Right lobe of liver (tissue), 4 donors: ENCODE data around the gene ERGIC2.

Experiments
- CTCF ChIP-seq, 4 donors: fragments of 200-600 bp in 3 of 4; fragments of 450-650 bp in 1 of 4; IDR thresholded peaks; one replicate each; pipeline versions ENCODE4 v1.5.1 to v1.8.0; 2016 to 2022; ENCODE audit warnings: antibody characterized with exemption in 4 of 4, mild to moderate bottlenecking in 2 of 4
- POLR2A ChIP-seq: fragments of 450-650 bp; IDR thresholded peaks from one replicate; pipeline ENCODE4 v1.6.1; 2017; ENCODE audit warnings: antibody characterized with exemption, mild to moderate bottlenecking
- donor health status: DM: no; HTN: no; CAD: no.
- donor health status: DM: no; HTN: no; CAD: no.
- donor health status: DM: no; HTN: yes; CAD: no.

GRCh38 chr12:29334937-29335336 lies 46.0 kb downstream of the ERGIC2 start:
- TF ChIP-seq CTCF (IDR thresholded peaks at IDR 0.05): no peak
- no peak for TF ChIP-seq POLR2A
